Brain microvascular endothelial cell (primary cell): ENCODE data around the gene EML3.

ENCODE experiments used
- DNase-seq: peaks from one replicate; pipeline ENCODE4 v3.0.0-alpha.2; 2020
- H3K27ac ChIP-seq: fragments of 250-450 bp; sonication (Bioruptor Pico); 2 replicates; pipeline ENCODE4 v1.5.1; 2020; ENCODE audit warnings: mild to moderate bottlenecking, moderate library complexity
- H3K27me3 ChIP-seq: fragments of 250-450 bp; sonication (Bioruptor Pico); replicated peaks from 2 replicates; pipeline ENCODE4 v1.5.1; 2020; ENCODE audit warnings: mild to moderate bottlenecking
- H3K36me3 ChIP-seq: fragments of 250-450 bp; sonication (Bioruptor Pico); replicated peaks from 2 replicates; pipeline ENCODE4 v1.5.1; 2020; ENCODE audit warnings: mild to moderate bottlenecking
- H3K4me3 ChIP-seq: 2 replicates; pipeline ENCODE4 v1.5.1; 2011; ENCODE audit warnings: low read depth, mild to moderate bottlenecking, control low read depth, low read length, moderate library complexity
- in situ Hi-C: cut with HindIII; loops from 2 replicates; pipeline ENCODE4 v1.10.0; 2017; ENCODE audit warnings: low sequenced_read_pairs, low pct_ligation_motif_present
- TF ChIP-seq, protein P1 (sequence below): IDR thresholded peaks from 2 replicates; pipeline ENCODE4 v1.5.1; 2011; ENCODE audit warnings: low read depth, mild to moderate bottlenecking, moderate library complexity, low read length, control low read depth, inconsistent platforms; ENCODE audit errors: missing control alignments

Gene EML3

DNA sequence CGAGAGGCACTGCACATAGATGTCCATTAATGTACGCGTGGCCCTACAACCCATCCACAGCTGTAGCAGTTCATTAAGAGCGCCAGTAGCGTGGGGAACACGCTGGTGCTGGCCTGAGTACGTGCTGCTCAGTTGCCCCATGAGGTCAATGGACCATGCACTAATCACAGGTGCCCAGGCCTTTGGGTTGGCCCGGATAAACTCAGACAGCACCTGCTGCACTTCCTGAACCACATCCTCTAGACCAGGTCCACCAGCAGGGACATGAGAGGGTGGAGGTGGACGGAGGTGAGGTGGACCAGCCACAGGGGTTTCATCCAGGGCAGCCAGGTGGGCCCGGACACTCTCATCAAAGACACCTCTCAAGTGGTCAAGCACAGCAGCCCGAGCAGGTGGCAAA, 36.9 kb upstream of the EML3 start:
- Histone ChIP-seq H3K27ac (no peak overlapping the region), H3K4me3 (no peak overlapping the region), H3K27me3 (no peaks in the 10 kb centered on the region), H3K36me3 (peaks cover 22% of the 10 kb centered on the region)
- in situ Hi-C loops: no loop called here
- TF ChIP-seq, protein P1, sequence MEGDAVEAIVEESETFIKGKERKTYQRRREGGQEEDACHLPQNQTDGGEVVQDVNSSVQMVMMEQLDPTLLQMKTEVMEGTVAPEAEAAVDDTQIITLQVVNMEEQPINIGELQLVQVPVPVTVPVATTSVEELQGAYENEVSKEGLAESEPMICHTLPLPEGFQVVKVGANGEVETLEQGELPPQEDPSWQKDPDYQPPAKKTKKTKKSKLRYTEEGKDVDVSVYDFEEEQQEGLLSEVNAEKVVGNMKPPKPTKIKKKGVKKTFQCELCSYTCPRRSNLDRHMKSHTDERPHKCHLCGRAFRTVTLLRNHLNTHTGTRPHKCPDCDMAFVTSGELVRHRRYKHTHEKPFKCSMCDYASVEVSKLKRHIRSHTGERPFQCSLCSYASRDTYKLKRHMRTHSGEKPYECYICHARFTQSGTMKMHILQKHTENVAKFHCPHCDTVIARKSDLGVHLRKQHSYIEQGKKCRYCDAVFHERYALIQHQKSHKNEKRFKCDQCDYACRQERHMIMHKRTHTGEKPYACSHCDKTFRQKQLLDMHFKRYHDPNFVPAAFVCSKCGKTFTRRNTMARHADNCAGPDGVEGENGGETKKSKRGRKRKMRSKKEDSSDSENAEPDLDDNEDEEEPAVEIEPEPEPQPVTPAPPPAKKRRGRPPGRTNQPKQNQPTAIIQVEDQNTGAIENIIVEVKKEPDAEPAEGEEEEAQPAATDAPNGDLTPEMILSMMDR: no peak
- DNase-seq: no peak

DNA sequence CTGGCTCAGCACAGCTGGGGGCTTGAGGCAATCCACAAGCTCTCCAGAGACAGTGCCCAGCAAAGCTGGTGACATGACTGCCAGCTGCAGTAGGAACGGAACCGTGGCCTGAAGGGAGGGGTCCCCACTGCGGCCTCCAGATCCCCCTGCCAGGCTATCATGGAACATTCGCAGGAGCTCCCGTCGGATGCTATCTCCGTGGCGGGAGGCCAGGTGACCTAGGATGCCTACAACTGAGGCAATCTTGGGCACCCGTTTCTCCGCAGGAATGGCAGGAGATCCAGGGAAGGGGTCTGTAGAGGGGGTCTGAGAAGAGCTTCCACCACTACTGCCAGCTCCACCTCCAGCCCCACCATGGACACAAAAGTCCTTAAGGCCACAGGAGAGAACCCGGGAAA, 36.4 kb upstream of the EML3 start:
- peaks cover 27% of the 10 kb centered on the region for H3K36me3 ChIP-seq
- in situ Hi-C loops: no loop called here
- H3K27me3 ChIP-seq: no peaks in the 10 kb centered on the region
- no peak overlapping the region for H3K27ac ChIP-seq
- H3K4me3 ChIP-seq: no peak overlapping the region
- no peak for DNase-seq
- TF ChIP-seq, protein P1: no peak

DNA sequence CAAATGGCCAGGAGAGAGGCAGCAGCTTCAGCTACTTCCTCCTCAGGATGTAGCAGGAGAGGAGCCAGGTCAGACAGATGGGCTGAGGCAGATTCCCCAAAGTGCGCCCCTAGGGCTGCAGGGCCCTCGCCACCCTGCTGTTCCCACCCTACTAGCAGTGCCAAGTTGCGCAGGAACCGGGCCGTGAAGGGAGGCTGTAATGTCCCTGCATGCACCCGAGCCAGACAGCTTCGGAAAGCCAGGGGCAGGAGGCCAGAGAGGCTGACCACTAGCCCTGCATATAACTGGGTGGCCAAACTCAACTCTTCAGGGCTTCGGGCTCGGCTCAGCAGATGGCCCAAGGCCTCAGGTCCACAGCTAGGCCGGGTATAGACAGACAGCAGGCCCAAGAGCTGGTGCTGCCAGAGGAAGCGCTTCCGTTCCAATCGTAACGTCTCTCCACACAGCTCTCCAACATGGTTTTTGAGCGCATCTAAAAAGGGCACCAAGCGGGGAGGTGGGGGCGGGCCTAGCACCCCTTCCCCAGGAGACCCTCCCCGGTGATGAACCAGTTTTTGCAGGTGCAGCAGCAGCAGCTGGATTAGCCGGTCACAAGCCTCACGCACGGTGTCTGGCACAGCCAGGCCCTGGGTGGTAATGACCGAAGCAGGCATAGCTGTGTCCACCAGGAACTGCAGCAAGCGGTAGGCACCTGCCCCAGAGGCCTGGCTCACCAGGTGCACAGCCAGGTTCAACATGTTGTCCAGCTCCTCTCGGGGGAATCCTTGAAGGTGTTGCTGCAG, 35.8 kb upstream of the EML3 start:
- TF ChIP-seq, protein P1: no peak
- no peak overlapping the region for H3K4me3 ChIP-seq
- no peak overlapping the region for H3K27ac ChIP-seq
- H3K36me3 ChIP-seq: peaks cover 32% of the 10 kb centered on the region
- in situ Hi-C loops: no loop called here
- no peaks in the 10 kb centered on the region for H3K27me3 ChIP-seq
- DNase-seq: no peak

DNA sequence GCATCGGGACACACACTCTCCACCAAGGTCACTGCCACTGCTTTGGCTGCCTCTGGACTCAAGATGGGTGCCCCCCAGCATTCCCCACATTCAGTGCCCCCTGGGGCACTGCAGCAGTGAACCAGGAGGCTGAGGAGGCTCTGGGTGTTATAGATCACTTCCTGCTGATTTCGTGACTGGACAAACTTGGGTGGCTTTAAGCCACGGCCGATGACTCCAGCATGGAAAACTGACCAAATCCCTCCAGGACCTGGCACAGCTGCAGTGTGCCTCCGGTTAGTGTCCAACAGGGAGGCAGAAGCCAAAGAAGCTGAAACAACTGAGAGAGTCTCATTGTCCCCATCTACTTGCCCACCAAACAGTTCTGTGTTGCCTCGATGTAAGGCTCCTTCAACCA, 35.0 kb upstream of the EML3 start:
- TF ChIP-seq, protein P1: no peak
- no peak for DNase-seq
- Histone ChIP-seq H3K27me3 (no peaks in the 10 kb centered on the region), H3K27ac (no peak overlapping the region), H3K36me3 (peaks cover 38% of the 10 kb centered on the region), H3K4me3 (no peak overlapping the region)
- in situ Hi-C loops: no loop called here

DNA sequence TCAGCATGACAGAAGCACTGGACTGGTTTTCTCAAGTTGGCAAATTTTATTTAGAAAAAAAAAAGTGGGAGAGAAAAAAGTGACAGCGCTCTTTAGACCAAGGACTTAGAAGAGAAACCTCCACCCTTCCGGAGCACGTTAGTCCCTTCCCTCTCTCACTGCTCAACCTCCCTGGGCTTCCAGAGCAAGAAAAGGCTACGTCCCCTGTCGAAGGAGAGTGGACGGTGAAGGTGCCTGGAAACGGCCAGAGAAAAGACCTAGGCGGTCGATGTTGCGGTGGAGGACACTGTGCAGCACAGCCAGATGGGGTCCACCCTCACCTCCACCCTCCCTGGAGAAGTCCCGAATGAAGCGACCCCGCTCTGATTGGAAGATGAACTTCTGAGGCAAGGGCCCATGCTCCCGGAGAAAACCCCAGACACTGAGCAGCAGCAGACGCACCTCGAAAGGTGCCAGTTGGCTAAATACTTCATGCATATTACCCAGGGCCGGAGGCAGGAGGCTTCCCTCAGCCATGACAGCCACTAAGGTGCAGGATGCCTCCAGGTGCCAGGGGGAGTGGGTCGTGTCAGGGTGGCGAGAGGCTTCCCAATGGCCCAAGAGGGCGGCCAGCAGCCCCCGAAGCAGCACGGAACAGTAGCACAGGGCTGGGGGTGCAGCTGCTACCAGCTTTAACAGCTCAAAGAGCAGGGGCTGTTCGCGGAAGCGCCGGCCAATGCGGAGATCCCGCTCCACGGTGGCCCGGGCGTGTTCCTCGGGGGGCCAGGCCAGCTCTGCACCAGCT, 34.4 kb upstream of the EML3 start:
- H3K27me3 ChIP-seq: no peaks in the 10 kb centered on the region
- in situ Hi-C loops: no loop called here
- DNase-seq: no peak
- no peak overlapping the region for H3K27ac ChIP-seq
- TF ChIP-seq, protein P1: no peak
- H3K4me3 ChIP-seq: no peak overlapping the region
- H3K36me3 ChIP-seq: peaks cover 39% of the 10 kb centered on the region
